ENCODE measurements around the gene ANKS6. TPM values are rescaled to one million over a fixed set of nuclear protein-coding genes. Genes with fewer than 3 reads are reported as not detected.
A peak's percentile ranks its signal among the peaks of the same experiment; 100 is the strongest.

ANKS6 gene
- total and polyA plus RNA-seq, 9 of the 15 experiments (the other 6 are each of a cell fraction or from before 2014, with no cell fraction given): 9.9 to 74.5 (median 36.9) TPM

GRCh38 chr9:98808411-98808815, 12.1 kb upstream of the ANKS6 start (continued):
- TF ChIP-seq MGA (IDR thresholded peaks at IDR 0.05) (peak; percentile 19; the same call in 1 of the 2 replicates), SAFB (IDR thresholded peaks at IDR 0.05; ENCODE audit: borderline replicate concordance, low read depth, low read length) (no peak), SIN3B (IDR thresholded peaks at IDR 0.05; ENCODE audit: low read depth) (no peak), NFYB (IDR thresholded peaks at IDR 0.05; ENCODE audit: extremely low read depth, insufficient read length) (no peak), ZBTB5 (IDR thresholded peaks at IDR 0.05) (no peak), STAG1 (CRISPR knock-in tag; IDR thresholded peaks at IDR 0.05; ENCODE audit: borderline replicate concordance) (no peak), LCOR (CRISPR knock-in tag; IDR thresholded peaks at IDR 0.05) (no peak), DIDO1 (tag; IDR thresholded peaks at IDR 0.05; ENCODE audit: low read depth) (no peak), NFATC3 (IDR thresholded peaks at IDR 0.05) (no peak), NBN (IDR thresholded peaks at IDR 0.05; ENCODE audit: low read depth) (no peak), FOXJ3 (CRISPR knock-in tag; IDR thresholded peaks at IDR 0.05) (no peak), MBD2 (IDR thresholded peaks at IDR 0.05; ENCODE audit: borderline replicate concordance, low read depth) (no peak), NUFIP1 (IDR thresholded peaks at IDR 0.05; ENCODE audit: partially characterized antibody) (no peak), MTA2 (IDR thresholded peaks at IDR 0.05; ENCODE audit: low read depth) (no peak)
- TF ChIP-seq, protein P1, sequence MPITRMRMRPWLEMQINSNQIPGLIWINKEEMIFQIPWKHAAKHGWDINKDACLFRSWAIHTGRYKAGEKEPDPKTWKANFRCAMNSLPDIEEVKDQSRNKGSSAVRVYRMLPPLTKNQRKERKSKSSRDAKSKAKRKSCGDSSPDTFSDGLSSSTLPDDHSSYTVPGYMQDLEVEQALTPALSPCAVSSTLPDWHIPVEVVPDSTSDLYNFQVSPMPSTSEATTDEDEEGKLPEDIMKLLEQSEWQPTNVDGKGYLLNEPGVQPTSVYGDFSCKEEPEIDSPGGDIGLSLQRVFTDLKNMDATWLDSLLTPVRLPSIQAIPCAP (CRISPR knock-in tag; IDR thresholded peaks at IDR 0.05; ENCODE audit: borderline replicate concordance): no peak

Data from K562 (cell line).